MCF 10A (cell line): ENCODE data around the gene BORCS6. TPM values are rescaled to one million over a fixed set of nuclear protein-coding genes. Genes with fewer than 3 reads are reported as not detected.

Experiments
- BruUV-seq: library from RNA; stranded (reverse); fragments of 400-500 nt; replicated peaks from 2 replicates; lab custom pipeline; 2021; lab: Mats Ljungman, UMichigan
- CTCF ChIA-PET: fragments of 300-600 bp; sonication (Branson Sonifier 250); formaldehyde crosslinking; extraction: SDS; loops from one replicate; lab custom pipeline; 2021; ENCODE audit warnings: antibody characterized with exemption, inconsistent platforms; lab: Yijun Ruan, JAX
- POLR2A ChIA-PET: fragments of 300-600, 350-650 bp; sonication (Branson Sonifier 250); formaldehyde crosslinking; extraction: SDS; loops from one replicate; lab custom pipeline; 2020; ENCODE audit warnings: antibody characterized with exemption, inconsistent platforms; lab: Yijun Ruan, JAX
- DNase-seq: peaks from one replicate; pipeline ENCODE4 v3.0.0-alpha.2; 2018; ENCODE audit not compliant: unreplicated experiment
- H3K27ac Mint-ChIP-seq: one replicate; pipeline ENCODE4 v1.8.0; 2022; ENCODE audit warnings: mild to moderate bottlenecking, low read depth, mixed read lengths; ENCODE audit not compliant: unreplicated experiment
- H3K27me3 Mint-ChIP-seq: one replicate; pipeline ENCODE4 v1.8.0; 2022; ENCODE audit warnings: mixed read lengths; ENCODE audit not compliant: insufficient read depth, unreplicated experiment
- H3K36me3 Mint-ChIP-seq: one replicate; pipeline ENCODE4 v1.8.0; 2022; ENCODE audit warnings: mild to moderate bottlenecking, moderate library complexity, mixed read lengths; ENCODE audit not compliant: insufficient read depth, unreplicated experiment
- H3K4me1 Mint-ChIP-seq: one replicate; pipeline ENCODE4 v1.8.0; 2022; ENCODE audit warnings: mixed read lengths; ENCODE audit not compliant: insufficient read depth, unreplicated experiment
- H3K4me3 Mint-ChIP-seq: one replicate; pipeline ENCODE4 v1.8.0; 2022; ENCODE audit warnings: mild to moderate bottlenecking, moderate library complexity, mixed read lengths; ENCODE audit not compliant: unreplicated experiment
- H3K9me3 Mint-ChIP-seq: one replicate; pipeline ENCODE4 v1.8.0; 2022; ENCODE audit warnings: mixed read lengths; ENCODE audit not compliant: unreplicated experiment
- CTCF ChIP-seq: fragments of 200-600 bp; IDR thresholded peaks from one replicate; pipeline ENCODE4 v1.8.0; 2022; ENCODE audit warnings: antibody characterized with exemption, mild to moderate bottlenecking; ENCODE audit not compliant: unreplicated experiment
- intact Hi-C: fragments of 100-400 bp; cut with micrococcal nuclease; formaldehyde crosslinking; loops from 2 replicates; pipeline ENCODE4 v1.14.1; 2022
- total RNA-seq: library from RNA; stranded (reverse); gene quantifications from 2 replicates; pipeline ENCODE4 v1.2.3, GENCODE V29; 2022

The BORCS6 gene
- total RNA-seq, 1 experiment from 2014 or later: 4.4 TPM

- H3K27ac Mint-ChIP-seq: peak overlapping the region; percentile 94
- POLR2A ChIA-PET: interaction anchor here (0.6 to 16.5 kb wide), 13 partner anchors 8 to 87 kb away, joined by 3 to 429 read pairs (median 3); partner anchors contain the start of genes ALOXE3, BORCS6, CTC1 and HES7
- CTCF ChIA-PET: interaction anchor here (0.7 to 8.7 kb wide), 4 partner anchors 16 to 50 kb away, joined by 3 to 59 read pairs (median 10); partner anchors contain the start of genes ALOXE3 and TMEM107
- no peaks in the 10 kb centered on the region for H3K27me3 Mint-ChIP-seq
- H3K9me3 Mint-ChIP-seq: no peaks in the 10 kb centered on the region
- DNase-seq: no peak
- no TSS peak for BruUV-seq
- H3K4me1 Mint-ChIP-seq: peaks cover 38% of the 10 kb centered on the region
- intact Hi-C loops: no loop called here
- peak overlapping the region; percentile 78 for H3K4me3 Mint-ChIP-seq
- H3K36me3 Mint-ChIP-seq: peaks cover 31% of the 10 kb centered on the region
- TF ChIP-seq CTCF: no peak
These were observed 29.2 kb downstream of the BORCS6 start for GRCh38 chr17:8160741-8161221.

- H3K9me3 Mint-ChIP-seq: no peaks in the 10 kb centered on the region
- no peak for TF ChIP-seq CTCF
- intact Hi-C loops: no loop called here
- peaks cover 31% of the 10 kb centered on the region for H3K36me3 Mint-ChIP-seq
- H3K27ac Mint-ChIP-seq: no peak overlapping the region
- no peak for DNase-seq
- no peaks in the 10 kb centered on the region for H3K27me3 Mint-ChIP-seq
- H3K4me1 Mint-ChIP-seq: peaks cover 38% of the 10 kb centered on the region
- POLR2A ChIA-PET: interaction anchor here (0.6 to 16.5 kb wide), 10 partner anchors 11 to 88 kb away, joined by 3 to 429 read pairs (median 6); partner anchors contain the start of genes ALOXE3, BORCS6 and CTC1
- no TSS peak for BruUV-seq
- peak overlapping the region; percentile 78 for H3K4me3 Mint-ChIP-seq
- CTCF ChIA-PET: interaction anchor here (0.7 to 8.7 kb wide), 4 partner anchors 21 to 600 kb away, joined by 4 to 59 read pairs (median 10); partner anchors contain the start of gene ALOXE3
These were observed 29.8 kb downstream of the BORCS6 start for GRCh38 chr17:8160224-8160577.

- Mint-ChIP-seq H3K27ac (no peak overlapping the region), H3K36me3 (peaks cover 31% of the 10 kb centered on the region), H3K4me1 (peaks cover 35% of the 10 kb centered on the region), H3K27me3 (no peaks in the 10 kb centered on the region), H3K4me3 (peak overlapping the region; percentile 78), H3K9me3 (no peaks in the 10 kb centered on the region)
- ChIA-PET CTCF (interaction anchor here (0.6 to 8.7 kb wide), 10 partner anchors 8 to 599 kb away, joined by 3 to 59 read pairs (median 4); partner anchors contain the start of genes ALOXE3 and BORCS6), POLR2A (interaction anchor here (0.7 to 16.5 kb wide), 11 partner anchors 8 to 88 kb away, joined by 3 to 429 read pairs (median 11); partner anchors contain the start of genes ALOXE3, BORCS6, CTC1 and TMEM107)
- TF ChIP-seq CTCF: no peak
- DNase-seq: no peak
- intact Hi-C loops: no loop called here
- no TSS peak for BruUV-seq
These were observed 30.3 kb downstream of the BORCS6 start for GRCh38 chr17:8159459-8160223.

GRCh38 chr17:8159032-8159400, 31.0 kb downstream of the BORCS6 start:
- Mint-ChIP-seq H3K27ac (peak overlapping the region; percentile 24), H3K4me3 (peak overlapping the region; percentile 21), H3K27me3 (no peaks in the 10 kb centered on the region), H3K36me3 (peaks cover 31% of the 10 kb centered on the region), H3K9me3 (no peaks in the 10 kb centered on the region), H3K4me1 (peaks cover 36% of the 10 kb centered on the region)
- ChIA-PET CTCF (interaction anchor here (0.6 to 8.7 kb wide), 11 partner anchors 8 to 913 kb away, joined by 3 to 59 read pairs (median 4); partner anchors contain the start of genes ALOXE3, BORCS6 and HES7), POLR2A (interaction anchor here (0.6 to 16.5 kb wide), 10 partner anchors 8 to 107 kb away, joined by 3 to 429 read pairs (median 78); partner anchors contain the start of genes ALOXE3, BORCS6, HES7 and TMEM107)
- no peak for DNase-seq
- no peak for TF ChIP-seq CTCF
- no TSS peak for BruUV-seq
- intact Hi-C loops: no loop called here
